Keratinocyte (primary cell): ENCODE results near the gene ARHGEF16. TPM values are rescaled to one million over a fixed set of nuclear protein-coding genes. Genes with fewer than 3 reads are reported as not detected.

Source experiments
- DNase-seq: peaks from one replicate; pipeline ENCODE4 v3.0.0-alpha.2; 2011; ENCODE audit warnings: low read depth, missing footprints, low spot score
- FAIRE-seq: peaks from 2 replicates; lab custom pipeline; 2011; peaks lifted over from hg19 to GRCh38; lab: Jason Lieb, UNC
- H2AFZ ChIP-seq: 2 replicates; pipeline ENCODE4 v1.6.0; 2012; ENCODE audit warnings: low read length, control low read depth, inconsistent platforms; ENCODE audit not compliant: control insufficient read depth
- H3K27ac ChIP-seq: 2 replicates; pipeline ENCODE4 v1.5.1; 2011; ENCODE audit warnings: low read length; ENCODE audit not compliant: control insufficient read depth, insufficient read depth
- H3K27me3 ChIP-seq: 3 replicates; pipeline ENCODE4 v1.6.0; 2011; ENCODE audit warnings: low read length; ENCODE audit not compliant: control insufficient read depth, insufficient read depth; ENCODE audit errors: extremely low read depth
- H3K36me3 ChIP-seq, 2 experiments: 2 replicates in 1 of 2; 3 replicates in 1 of 2; pipeline ENCODE4 v1.5.1; 2011; ENCODE audit warnings: low read length in 2 of 2, mild to moderate bottlenecking in 1 of 2; ENCODE audit not compliant: control insufficient read depth in 2 of 2, insufficient read depth in 2 of 2; ENCODE audit errors: extremely low read depth in 1 of 2
- H3K4me1 ChIP-seq: 3 replicates; pipeline ENCODE4 v1.5.1; 2011; ENCODE audit warnings: low read length; ENCODE audit not compliant: control insufficient read depth, insufficient read depth; ENCODE audit errors: extremely low read depth
- H3K4me2 ChIP-seq: 3 replicates; pipeline ENCODE4 v1.6.0; 2011; ENCODE audit warnings: low read depth, low read length; ENCODE audit not compliant: control insufficient read depth, insufficient read depth; ENCODE audit errors: extremely low read depth
- H3K4me3 ChIP-seq, 3 experiments: fragments of 200-600 bp in 1 of 3; sonication (generic) in 1 of 3; 2 replicates in 2 of 3; 3 replicates in 1 of 3; pipeline ENCODE4 v1.5.1; 2011 to 2016; ENCODE audit warnings: low read length in 3 of 3, mild to moderate bottlenecking in 3 of 3, control low read depth in 2 of 3, inconsistent platforms in 1 of 3, low read depth in 1 of 3, mixed read lengths in 1 of 3, mixed run types in 1 of 3, moderate library complexity in 1 of 3; ENCODE audit not compliant: control insufficient read depth in 2 of 3, insufficient read depth in 2 of 3; ENCODE audit errors: extremely low read depth in 1 of 3
- H3K79me2 ChIP-seq: 2 replicates; pipeline ENCODE4 v1.6.0; 2012; ENCODE audit warnings: low read length; ENCODE audit not compliant: control insufficient read depth, insufficient read depth
- H3K9ac ChIP-seq: 3 replicates; pipeline ENCODE4 v1.6.0; 2011; ENCODE audit warnings: low read length; ENCODE audit not compliant: control insufficient read depth, insufficient read depth; ENCODE audit errors: extremely low read depth
- H3K9me1 ChIP-seq: 3 replicates; pipeline ENCODE4 v1.6.0; 2011; ENCODE audit warnings: low read length; ENCODE audit not compliant: control insufficient read depth, insufficient read depth; ENCODE audit errors: extremely low read depth
- H3K9me3 ChIP-seq: 2 replicates; pipeline ENCODE4 v1.5.1; 2012; ENCODE audit warnings: low read depth, low read length; ENCODE audit not compliant: control insufficient read depth
- H4K20me1 ChIP-seq: 3 replicates; pipeline ENCODE4 v1.6.0; 2011; ENCODE audit warnings: low read length; ENCODE audit not compliant: control insufficient read depth, insufficient read depth; ENCODE audit errors: extremely low read depth
- EZH2 ChIP-seq: IDR thresholded peaks from one replicate; pipeline ENCODE4 v1.6.1; 2012; ENCODE audit warnings: inconsistent platforms, mild to moderate bottlenecking, low read length, moderate library complexity
- dilution Hi-C: fragments of 300-500 bp; cut with MboI; formaldehyde crosslinking; loops from one replicate; pipeline ENCODE4 v1.7.0; 2020; ENCODE audit warnings: low sequenced_read_pairs; ENCODE audit not compliant: extremely low pct_ligation_motif_present
- polyA plus RNA-seq, 5 experiments: library from polyadenylated mRNA; depleted of rRNA in 3 of 5; stranded (reverse) in 3 of 5; stranded (forward) in 1 of 5; unstranded in 1 of 5; fragments of >200 nt; gene quantifications; 1 replicate in 1 of 5; 2 replicates in 3 of 5; 3 replicates in 1 of 5; pipeline versions ENCODE4 v1.2.1 to v1.2.3, GENCODE V29; 2011 to 2012; ENCODE audit warnings: missing spikeins in 2 of 5, low read depth in 1 of 5, low replicate concordance in 1 of 5
- TF ChIP-seq, protein P1 (sequence below), 3 experiments: IDR thresholded peaks in 1 of 3; conservative IDR thresholded peaks in 1 of 3; optimal IDR thresholded peaks in 1 of 3; 2 replicates in 2 of 3; 3 replicates in 1 of 3; pipeline versions ENCODE3 to v1.5.1; 2011; ENCODE audit warnings: low read length in 3 of 3, mild to moderate bottlenecking in 3 of 3, moderate library complexity in 2 of 3, control low read depth in 1 of 3, inconsistent platforms in 1 of 3; ENCODE audit not compliant: insufficient read depth in 2 of 3; ENCODE audit errors: extremely low read depth in 1 of 3

ARHGEF16 gene
- polyA plus RNA-seq, 1 donor (not counting 4 experiments of a cell fraction or from before 2014, with no cell fraction given) = 6.2 TPM

DNA sequence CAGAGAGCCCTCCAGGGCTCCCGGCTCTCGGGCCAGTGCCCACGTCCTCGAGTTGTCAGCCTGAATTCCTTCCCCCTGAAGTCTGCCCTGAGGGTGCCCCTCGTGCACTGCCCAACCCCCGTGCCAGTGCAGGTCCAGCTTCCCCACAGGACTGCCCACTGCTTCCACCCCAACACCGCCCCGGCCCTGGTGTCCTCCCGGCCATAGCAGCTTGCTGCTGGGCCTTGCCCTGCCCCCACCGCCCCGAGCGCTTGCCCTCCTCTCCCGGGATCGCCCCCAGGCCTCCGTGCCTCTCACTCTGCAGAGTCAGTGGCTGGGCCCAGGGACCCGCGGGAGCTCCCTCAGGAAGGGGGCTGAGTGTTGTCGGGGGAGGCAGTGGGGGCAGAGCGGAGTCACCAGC is 24.1 kb upstream of the ARHGEF16 start:
- TF ChIP-seq EZH2 = no peak
- TF ChIP-seq, protein P1, sequence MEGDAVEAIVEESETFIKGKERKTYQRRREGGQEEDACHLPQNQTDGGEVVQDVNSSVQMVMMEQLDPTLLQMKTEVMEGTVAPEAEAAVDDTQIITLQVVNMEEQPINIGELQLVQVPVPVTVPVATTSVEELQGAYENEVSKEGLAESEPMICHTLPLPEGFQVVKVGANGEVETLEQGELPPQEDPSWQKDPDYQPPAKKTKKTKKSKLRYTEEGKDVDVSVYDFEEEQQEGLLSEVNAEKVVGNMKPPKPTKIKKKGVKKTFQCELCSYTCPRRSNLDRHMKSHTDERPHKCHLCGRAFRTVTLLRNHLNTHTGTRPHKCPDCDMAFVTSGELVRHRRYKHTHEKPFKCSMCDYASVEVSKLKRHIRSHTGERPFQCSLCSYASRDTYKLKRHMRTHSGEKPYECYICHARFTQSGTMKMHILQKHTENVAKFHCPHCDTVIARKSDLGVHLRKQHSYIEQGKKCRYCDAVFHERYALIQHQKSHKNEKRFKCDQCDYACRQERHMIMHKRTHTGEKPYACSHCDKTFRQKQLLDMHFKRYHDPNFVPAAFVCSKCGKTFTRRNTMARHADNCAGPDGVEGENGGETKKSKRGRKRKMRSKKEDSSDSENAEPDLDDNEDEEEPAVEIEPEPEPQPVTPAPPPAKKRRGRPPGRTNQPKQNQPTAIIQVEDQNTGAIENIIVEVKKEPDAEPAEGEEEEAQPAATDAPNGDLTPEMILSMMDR (optimal IDR thresholded peaks at IDR 0.05 in 1 of 3, IDR thresholded peaks at IDR 0.05 in 1 of 3, conservative IDR thresholded peaks at IDR 0.05 in 1 of 3; ENCODE audit: extremely low read depth in 1 of 3, insufficient read depth in 2 of 3, low read length in 3 of 3) = no peak
- Histone ChIP-seq H3K27ac (no peak overlapping the region), H3K4me3 (no peak overlapping the region), H3K9me1 (no peaks in the 10 kb centered on the region), H2AFZ (no peak overlapping the region), H4K20me1 (no peaks in the 10 kb centered on the region), H3K9ac (no peak overlapping the region), H3K4me2 (no peak overlapping the region), H3K27me3 (no peaks in the 10 kb centered on the region), H3K79me2 (no peaks in the 10 kb centered on the region), H3K4me1 (no peaks in the 10 kb centered on the region), H3K36me3 (no peaks in the 10 kb centered on the region), H3K9me3 (no peaks in the 10 kb centered on the region)
- dilution Hi-C loops = no loop called here
- FAIRE-seq (no peak), DNase-seq (no peak)

DNA sequence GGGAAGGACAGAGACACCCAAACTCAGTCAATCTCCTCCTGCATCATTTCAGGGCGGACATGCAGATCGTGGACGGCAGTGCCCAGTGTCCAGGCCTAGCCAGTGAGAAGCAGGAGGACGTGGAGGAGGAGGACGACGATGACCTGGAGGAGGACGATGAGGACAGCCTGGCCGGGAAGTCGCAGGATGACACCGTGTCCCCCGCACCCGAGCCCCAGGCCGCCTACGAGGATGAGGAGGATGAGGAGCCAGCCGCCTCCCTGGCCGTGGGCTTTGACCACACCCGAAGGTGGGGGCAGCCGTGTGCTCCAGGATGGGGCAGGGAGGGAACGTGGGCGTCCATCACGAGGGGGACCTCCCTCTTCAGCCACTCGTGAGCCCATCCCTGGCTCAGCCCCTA is 23.6 kb upstream of the ARHGEF16 start:
- H3K9me3 ChIP-seq = no peaks in the 10 kb centered on the region
- dilution Hi-C loops = no loop called here

More for the DNA sequence above, 23.6 kb upstream of the ARHGEF16 start:
- Histone ChIP-seq H3K9ac (no peak overlapping the region), H3K27ac (no peak overlapping the region), H2AFZ (no peak overlapping the region), H3K36me3 (no peaks in the 10 kb centered on the region), H4K20me1 (no peaks in the 10 kb centered on the region), H3K4me3 (no peak overlapping the region), H3K4me2 (no peak overlapping the region), H3K27me3 (no peaks in the 10 kb centered on the region), H3K4me1 (no peaks in the 10 kb centered on the region), H3K9me1 (no peaks in the 10 kb centered on the region), H3K79me2 (no peaks in the 10 kb centered on the region)
- DNase-seq (no peak), FAIRE-seq (no peak)
- TF ChIP-seq EZH2 = no peak
- TF ChIP-seq, protein P1 (optimal IDR thresholded peaks at IDR 0.05 in 1 of 3, IDR thresholded peaks at IDR 0.05 in 1 of 3, conservative IDR thresholded peaks at IDR 0.05 in 1 of 3; ENCODE audit: extremely low read depth in 1 of 3, insufficient read depth in 2 of 3, low read length in 3 of 3) = no peak
